Non-pigmented ciliary epithelial cell (primary cell): Measurements from ENCODE around the gene GTPBP10.
"Not testable (repeated sequence)": the region's sequence is repeated elsewhere in the genome, so short reads cannot be mapped to it uniquely, and the experiment has no call there.

Experiments used
- DNase-seq: peaks from one replicate; pipeline ENCODE4 v3.0.0-alpha.2; 2010; ENCODE audit warnings: low read depth

GTPBP10 gene

GRCh38 chr7:90346336-90347125 is at the start of gene GTPBP10:
Gene GTPBP10 (plus strand): TSS chr7:90346716. CDS start chr7:90346742, 26 bp downstream.
- peak; percentile 80 for DNase-seq

- peak; percentile 51 for DNase-seq
Observed at GRCh38 chr7:90298145-90299038, 48.1 kb upstream of the GTPBP10 start.

GRCh38 chr7:90303241-90303640 is 43.3 kb upstream of the GTPBP10 start:
- DNase-seq, result no peak

- DNase-seq, result no peak
Observed at GRCh38 chr7:90309872-90310271, 36.6 kb upstream of the GTPBP10 start.

GRCh38 chr7:90311175-90311574 is 35.3 kb upstream of the GTPBP10 start:
- DNase-seq, result no peak

- DNase-seq, result no peak
Observed at GRCh38 chr7:90312745-90313144, 33.8 kb upstream of the GTPBP10 start.

- DNase-seq, result no peak
Observed at GRCh38 chr7:90313907-90314306, 32.6 kb upstream of the GTPBP10 start.

GRCh38 chr7:90320014-90320413 is 26.5 kb upstream of the GTPBP10 start:
- DNase-seq, result no peak

GRCh38 chr7:90320418-90320800 is 26.1 kb upstream of the GTPBP10 start:
- no peak for DNase-seq

GRCh38 chr7:90320801-90321494 is 25.6 kb upstream of the GTPBP10 start, which contains the start of gene FAM237B:
Gene FAM237B (minus strand): TSS chr7:90321304. CDS start chr7:90319748, 1,556 bp downstream.
- DNase-seq, result no peak

GRCh38 chr7:90322837-90323236 is 23.7 kb upstream of the GTPBP10 start:
- no peak for DNase-seq

GRCh38 chr7:90326500-90326899 is 20.0 kb upstream of the GTPBP10 start:
- no peak for DNase-seq

- no peak for DNase-seq
Observed at GRCh38 chr7:90334193-90334843, 12.2 kb upstream of the GTPBP10 start.

GRCh38 chr7:90334926-90335325 is 11.6 kb upstream of the GTPBP10 start:
- DNase-seq, result not testable (repeated sequence)

- DNase-seq, result no peak
Observed at GRCh38 chr7:90337106-90337505, 9.4 kb upstream of the GTPBP10 start.

- no peak for DNase-seq
Observed at GRCh38 chr7:90345016-90345415, 1.5 kb upstream of the GTPBP10 start.

- DNase-seq, result no peak
Observed at GRCh38 chr7:90345595-90346335, 751 bp upstream of the GTPBP10 start.

- no peak for DNase-seq
Observed at GRCh38 chr7:90347759-90348158, 1.2 kb downstream of the GTPBP10 start.

- DNase-seq, result no peak
Observed at GRCh38 chr7:90349305-90349704, 2.8 kb downstream of the GTPBP10 start.

GRCh38 chr7:90350032-90350431 is 3.5 kb downstream of the GTPBP10 start:
- DNase-seq, result not testable (repeated sequence)

GRCh38 chr7:90351987-90352386 is 5.5 kb downstream of the GTPBP10 start:
- no peak for DNase-seq
